Measurements from ENCODE around the gene ARHGAP23.

The ARHGAP23 gene

DNA sequence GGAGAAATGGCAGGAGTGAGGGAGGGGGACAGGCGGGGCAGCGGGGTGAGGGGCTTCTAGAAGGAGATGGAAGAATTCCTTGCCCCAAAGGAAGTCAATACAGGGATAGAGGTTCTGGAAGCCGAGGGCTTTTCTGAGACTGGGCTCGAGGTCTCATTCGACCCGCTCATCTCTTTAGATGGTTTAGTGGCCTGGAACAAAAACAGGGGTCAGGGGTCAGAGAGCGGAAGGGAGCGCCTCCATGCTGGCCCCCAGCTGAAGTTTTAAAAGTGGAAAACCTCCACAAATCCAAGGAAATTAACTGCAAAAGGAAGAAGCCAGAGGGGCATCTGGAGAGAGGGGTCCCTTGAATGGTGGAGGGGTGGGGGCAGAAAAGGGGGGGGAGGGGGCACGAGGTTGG, 105.0 kb downstream of the ARHGAP23 start:
- Histone ChIP-seq H3K4me1 (ENCODE audit: low read depth, poor library complexity, severe bottlenecking) (no peaks in the 10 kb centered on the region), H3K36me3 (ENCODE audit: insufficient read depth) (no peaks in the 10 kb centered on the region), H2AFZ (ENCODE audit: low read depth) (no peak overlapping the region), H3K4me3 (IDR thresholded peaks at IDR 0.05; ENCODE audit: insufficient read depth, low read depth, low read length) (no peak overlapping the region), H3K27me3 (ENCODE audit: insufficient read depth, low read depth) (peaks cover 23% of the 10 kb centered on the region; the same call in 1 of the 2 replicates), H3K79me2 (ENCODE audit: insufficient read depth, low read depth) (no peaks in the 10 kb centered on the region), H3K4me2 (no peak overlapping the region), H3K27ac (no peak overlapping the region), H3K9ac (no peak overlapping the region), H4K20me1 (ENCODE audit: insufficient read depth) (no peaks in the 10 kb centered on the region)
- TF ChIP-seq, protein P1, sequence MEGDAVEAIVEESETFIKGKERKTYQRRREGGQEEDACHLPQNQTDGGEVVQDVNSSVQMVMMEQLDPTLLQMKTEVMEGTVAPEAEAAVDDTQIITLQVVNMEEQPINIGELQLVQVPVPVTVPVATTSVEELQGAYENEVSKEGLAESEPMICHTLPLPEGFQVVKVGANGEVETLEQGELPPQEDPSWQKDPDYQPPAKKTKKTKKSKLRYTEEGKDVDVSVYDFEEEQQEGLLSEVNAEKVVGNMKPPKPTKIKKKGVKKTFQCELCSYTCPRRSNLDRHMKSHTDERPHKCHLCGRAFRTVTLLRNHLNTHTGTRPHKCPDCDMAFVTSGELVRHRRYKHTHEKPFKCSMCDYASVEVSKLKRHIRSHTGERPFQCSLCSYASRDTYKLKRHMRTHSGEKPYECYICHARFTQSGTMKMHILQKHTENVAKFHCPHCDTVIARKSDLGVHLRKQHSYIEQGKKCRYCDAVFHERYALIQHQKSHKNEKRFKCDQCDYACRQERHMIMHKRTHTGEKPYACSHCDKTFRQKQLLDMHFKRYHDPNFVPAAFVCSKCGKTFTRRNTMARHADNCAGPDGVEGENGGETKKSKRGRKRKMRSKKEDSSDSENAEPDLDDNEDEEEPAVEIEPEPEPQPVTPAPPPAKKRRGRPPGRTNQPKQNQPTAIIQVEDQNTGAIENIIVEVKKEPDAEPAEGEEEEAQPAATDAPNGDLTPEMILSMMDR (conservative IDR thresholded peaks at IDR 0.05; ENCODE audit: low read depth, low read length) = no peak

DNA sequence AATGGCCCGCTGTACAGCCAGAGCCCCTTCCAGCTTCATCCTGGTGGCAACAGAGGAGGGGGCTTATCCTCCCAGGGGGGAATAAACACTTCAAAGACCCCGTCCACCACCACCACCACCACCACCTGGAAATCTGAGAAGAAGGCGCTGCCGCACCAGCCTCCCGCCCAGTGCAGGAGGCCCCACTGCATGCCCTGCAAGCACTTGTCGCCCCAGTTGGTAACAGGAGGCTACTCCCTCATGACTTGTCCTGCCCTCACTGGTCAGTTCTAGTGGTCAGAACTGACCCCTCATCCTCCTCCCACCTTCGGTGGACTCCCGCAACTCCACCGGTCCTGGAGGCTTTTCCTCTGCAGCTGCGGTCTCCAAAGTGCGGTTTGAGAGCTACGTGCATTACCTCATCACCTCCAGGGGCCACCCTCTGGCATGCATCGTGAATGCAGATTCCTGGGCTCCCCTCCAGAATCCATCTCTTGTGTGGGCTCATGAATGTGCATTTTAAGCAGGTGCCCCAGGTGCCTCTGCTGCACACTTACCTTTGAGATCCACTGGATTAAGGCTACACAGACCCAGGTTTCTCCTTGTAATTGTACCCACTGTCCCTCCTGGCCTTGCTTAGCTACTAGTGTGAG, 105.7 kb downstream of the ARHGAP23 start:
- no peak overlapping the region for H3K27ac ChIP-seq
- no peaks in the 10 kb centered on the region for H4K20me1 ChIP-seq (ENCODE audit: insufficient read depth)
- no peak overlapping the region for H2AFZ ChIP-seq (ENCODE audit: low read depth)
- H3K4me1 ChIP-seq (ENCODE audit: low read depth, poor library complexity, severe bottlenecking) = no peaks in the 10 kb centered on the region
- no peaks in the 10 kb centered on the region for H3K79me2 ChIP-seq (ENCODE audit: insufficient read depth, low read depth)
- H3K9ac ChIP-seq = no peak overlapping the region
- H3K4me2 ChIP-seq = no peak overlapping the region
- H3K4me3 ChIP-seq (IDR thresholded peaks at IDR 0.05; ENCODE audit: insufficient read depth, low read depth, low read length) = no peak overlapping the region
- peaks cover 28% of the 10 kb centered on the region; the same call in 1 of the 2 replicates for H3K27me3 ChIP-seq (ENCODE audit: insufficient read depth, low read depth)
- no peaks in the 10 kb centered on the region for H3K36me3 ChIP-seq (ENCODE audit: insufficient read depth)
- TF ChIP-seq, protein P1 (conservative IDR thresholded peaks at IDR 0.05; ENCODE audit: low read depth, low read length) = no peak

DNA sequence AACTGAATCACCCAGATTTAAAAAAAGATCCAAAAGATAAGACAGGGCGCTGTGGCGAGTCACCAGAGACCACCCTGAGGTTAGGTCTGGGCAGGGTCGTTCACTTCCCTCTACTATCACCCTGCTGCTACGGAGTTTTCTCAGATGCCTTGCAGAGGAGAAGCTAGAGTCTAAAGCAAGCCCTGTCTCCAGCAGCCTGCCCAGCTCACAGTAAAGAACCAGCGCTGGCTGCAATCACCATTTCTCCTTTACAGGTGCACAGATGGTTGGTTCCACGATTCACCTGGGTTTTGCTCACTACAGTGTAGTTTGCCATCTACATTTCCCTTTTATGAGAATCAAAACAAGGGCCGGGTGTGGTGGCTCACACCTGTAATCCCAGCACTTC, 106.2 kb downstream of the ARHGAP23 start:
- Histone ChIP-seq H2AFZ (ENCODE audit: low read depth) (no peak overlapping the region), H3K4me1 (ENCODE audit: low read depth, poor library complexity, severe bottlenecking) (no peaks in the 10 kb centered on the region), H3K4me2 (no peak overlapping the region), H3K79me2 (ENCODE audit: insufficient read depth, low read depth) (no peaks in the 10 kb centered on the region), H3K27me3 (ENCODE audit: insufficient read depth, low read depth) (peaks cover 29% of the 10 kb centered on the region), H3K36me3 (ENCODE audit: insufficient read depth) (no peaks in the 10 kb centered on the region), H3K27ac (no peak overlapping the region), H4K20me1 (ENCODE audit: insufficient read depth) (no peaks in the 10 kb centered on the region), H3K9ac (no peak overlapping the region), H3K4me3 (IDR thresholded peaks at IDR 0.05; ENCODE audit: insufficient read depth, low read depth, low read length) (no peak overlapping the region)
- TF ChIP-seq, protein P1 (conservative IDR thresholded peaks at IDR 0.05; ENCODE audit: low read depth, low read length) = no peak

DNA sequence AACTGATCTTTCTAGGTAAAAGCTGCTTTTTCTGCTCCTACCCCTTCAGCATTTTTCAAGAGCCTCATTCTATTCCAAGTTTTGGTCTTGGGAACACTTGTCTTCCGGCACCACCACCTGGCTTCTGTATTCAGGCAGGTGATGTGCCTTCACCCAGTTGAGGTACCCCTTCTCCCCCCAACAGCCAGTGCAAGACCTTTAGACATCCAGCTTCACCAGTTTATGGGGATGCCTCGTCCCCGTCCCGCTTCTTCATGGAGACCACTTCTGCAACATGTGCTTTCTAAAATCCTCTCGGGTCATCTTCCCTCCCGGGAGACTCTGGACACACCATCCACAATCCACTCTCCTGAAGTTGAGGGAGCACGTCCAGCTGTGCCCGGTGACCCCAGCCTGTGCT, 107.6 kb downstream of the ARHGAP23 start:
- TF ChIP-seq, protein P1 (conservative IDR thresholded peaks at IDR 0.05; ENCODE audit: low read depth, low read length) = no peak
- H2AFZ ChIP-seq (ENCODE audit: low read depth) = no peak overlapping the region

More for the DNA sequence above, 107.6 kb downstream of the ARHGAP23 start:
- no peak overlapping the region for H3K4me3 ChIP-seq (IDR thresholded peaks at IDR 0.05; ENCODE audit: insufficient read depth, low read depth, low read length)
- H4K20me1 ChIP-seq (ENCODE audit: insufficient read depth) = no peaks in the 10 kb centered on the region
- H3K4me2 ChIP-seq = no peak overlapping the region
- no peaks in the 10 kb centered on the region for H3K79me2 ChIP-seq (ENCODE audit: insufficient read depth, low read depth)
- no peaks in the 10 kb centered on the region for H3K36me3 ChIP-seq (ENCODE audit: insufficient read depth)
- H3K9ac ChIP-seq = no peak overlapping the region
- no peaks in the 10 kb centered on the region for H3K4me1 ChIP-seq (ENCODE audit: low read depth, poor library complexity, severe bottlenecking)
- H3K27ac ChIP-seq = no peak overlapping the region
- H3K27me3 ChIP-seq (ENCODE audit: insufficient read depth, low read depth) = peaks cover 32% of the 10 kb centered on the region
